Fibroblast of gingiva (primary cell): Measurements from ENCODE around the gene CCNT1.

ENCODE experiments used
- DNase-seq: peaks from one replicate; pipeline ENCODE4 v3.0.0-alpha.2; 2011; ENCODE audit warnings: low read depth

Gene CCNT1

DNA sequence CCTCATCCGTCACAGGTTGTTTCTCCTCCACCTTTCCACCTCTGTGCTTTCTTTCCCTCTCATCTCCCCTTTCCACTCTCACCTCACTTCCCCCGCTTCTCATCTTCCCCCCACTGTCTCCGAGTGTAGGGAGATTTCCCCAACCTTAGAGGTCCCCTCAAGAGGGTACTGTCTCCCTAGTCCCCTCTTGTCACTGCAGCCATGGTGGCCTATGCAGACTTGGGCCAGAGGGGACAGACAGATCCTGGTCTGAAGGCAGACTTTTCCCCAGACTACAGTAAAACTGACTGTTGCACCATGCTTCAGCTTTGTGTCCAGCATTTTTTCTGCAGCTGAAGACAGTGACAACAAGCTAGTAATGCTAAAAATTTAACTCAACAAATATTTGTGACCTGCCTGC is 75.7 kb downstream of the CCNT1 start:
- DNase-seq = no peak

DNA sequence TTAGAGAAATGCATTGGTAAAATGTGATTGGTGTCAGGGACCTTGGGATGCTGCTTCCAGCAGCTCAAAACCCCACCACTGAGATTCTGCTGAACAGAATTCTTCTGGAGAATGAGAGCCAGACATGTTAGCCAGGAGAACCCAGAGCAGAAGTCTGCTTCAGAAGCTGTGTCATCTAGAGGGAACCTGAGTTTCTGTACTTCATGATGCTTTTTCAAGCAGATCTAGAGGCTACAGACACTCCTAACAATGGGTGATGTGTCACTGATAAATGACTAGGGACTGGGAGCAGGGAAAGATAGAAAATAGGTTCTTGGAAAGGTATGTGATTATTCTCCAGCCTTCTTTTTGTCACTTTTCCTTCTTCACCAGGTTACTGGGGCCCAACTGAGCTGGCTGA is 76.1 kb downstream of the CCNT1 start:
- DNase-seq = no peak
